ENCODE results near the gene FCER2.

- TF ChIP-seq CTCF (IDR thresholded peaks at IDR 0.05): no peak
- no peak for TF ChIP-seq POLR2A (IDR thresholded peaks at IDR 0.05)
Measured at GRCh38 chr19:7672522-7672921, 29.4 kb downstream of the FCER2 start.
